Measurements from ENCODE around the gene TCF7L2.
"Not testable (repeated sequence)": the region's sequence is repeated elsewhere in the genome, so short reads cannot be mapped to it uniquely, and the experiment has no call there.

The TCF7L2 gene

DNA sequence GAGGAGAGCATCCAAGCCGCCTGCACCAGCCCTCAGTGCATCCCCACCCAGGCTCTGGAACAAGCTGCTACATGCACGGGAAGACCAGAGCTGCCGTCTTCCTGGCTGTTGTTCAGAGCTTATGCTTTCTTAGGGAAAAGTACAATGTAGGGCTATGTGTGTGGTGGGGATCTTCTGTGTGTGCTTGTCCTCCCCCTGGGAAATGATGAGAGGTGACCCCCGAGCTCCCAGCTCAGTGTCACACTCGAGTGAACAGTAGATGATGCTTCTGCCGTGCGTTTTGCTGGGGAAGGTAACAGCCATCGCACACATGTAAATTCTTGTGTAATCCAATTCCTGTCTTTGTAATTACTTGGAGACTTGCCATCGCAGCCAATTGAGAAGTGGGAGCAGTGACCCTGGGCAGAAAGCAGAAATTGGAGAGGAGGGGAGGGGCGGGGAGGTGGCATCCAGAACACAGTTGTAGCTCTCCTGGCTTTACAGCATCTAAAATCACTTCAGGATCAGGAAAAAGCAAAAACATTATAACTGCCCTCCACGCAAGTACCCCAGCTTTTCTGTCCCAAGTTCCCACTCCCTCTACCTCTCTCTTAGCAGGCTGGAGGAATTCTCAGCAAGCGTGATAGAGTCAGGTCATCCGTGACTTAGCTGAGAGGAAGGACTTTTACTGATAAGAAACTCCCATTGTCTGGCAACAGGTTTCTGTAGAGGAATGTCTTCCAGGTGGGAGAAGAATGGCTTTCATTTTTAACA, 149.6 kb downstream of the TCF7L2 start:
- peak; percentile 27 for DNase-seq

DNA sequence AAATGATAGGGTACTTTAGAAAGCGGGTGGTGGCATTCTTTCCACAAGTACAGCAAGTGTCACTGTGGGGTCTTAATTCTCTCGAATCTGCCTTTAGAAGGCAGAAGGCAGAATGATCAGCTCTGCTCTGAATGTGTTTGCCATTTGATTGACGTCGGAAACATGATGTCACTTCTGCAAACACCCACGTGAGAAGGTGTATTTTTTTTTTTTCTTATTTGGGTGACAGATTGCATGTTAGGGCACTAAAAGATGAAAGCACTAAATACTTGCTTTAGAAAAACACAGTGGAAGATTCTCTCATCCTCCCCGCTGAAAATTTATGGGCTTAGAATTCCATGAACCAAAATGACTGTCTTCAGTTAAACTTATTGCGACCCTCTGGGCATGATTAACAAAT, 150.2 kb downstream of the TCF7L2 start:
- DNase-seq, result no peak

DNA sequence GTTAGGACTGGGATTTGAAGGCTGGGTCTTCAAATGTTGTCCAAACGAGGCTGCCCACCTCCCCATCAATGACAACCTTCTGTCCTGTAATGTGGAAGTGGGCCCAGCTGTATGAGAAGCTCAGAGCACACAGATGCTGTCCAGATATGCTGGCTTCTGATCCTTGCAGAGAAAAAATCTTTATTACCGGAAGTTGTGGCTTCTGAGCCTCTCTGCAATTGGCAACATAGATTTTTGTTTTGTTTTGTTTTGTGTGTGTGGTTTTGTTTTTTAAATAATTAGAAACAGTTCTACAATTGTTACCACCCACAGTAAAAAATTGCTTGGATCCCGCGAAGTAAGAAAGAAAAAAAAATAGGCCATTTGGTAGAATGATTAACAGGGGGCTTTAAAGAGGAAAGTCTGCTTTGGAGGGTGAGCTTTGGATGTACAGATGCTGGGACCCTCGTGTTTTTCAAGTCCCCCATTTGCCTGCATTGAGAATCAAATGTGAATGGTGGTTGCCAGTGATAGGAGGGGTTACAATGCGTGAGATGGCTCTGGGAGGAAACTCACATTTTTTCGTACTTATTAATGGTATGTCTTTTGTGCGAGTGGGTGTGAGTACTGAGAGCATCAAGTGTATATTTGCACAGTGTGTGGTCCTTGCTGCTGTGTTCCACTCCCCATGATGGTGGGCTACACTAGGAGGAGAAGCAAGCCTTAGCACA, 153.2 kb downstream of the TCF7L2 start:
- DNase-seq, result no peak

DNA sequence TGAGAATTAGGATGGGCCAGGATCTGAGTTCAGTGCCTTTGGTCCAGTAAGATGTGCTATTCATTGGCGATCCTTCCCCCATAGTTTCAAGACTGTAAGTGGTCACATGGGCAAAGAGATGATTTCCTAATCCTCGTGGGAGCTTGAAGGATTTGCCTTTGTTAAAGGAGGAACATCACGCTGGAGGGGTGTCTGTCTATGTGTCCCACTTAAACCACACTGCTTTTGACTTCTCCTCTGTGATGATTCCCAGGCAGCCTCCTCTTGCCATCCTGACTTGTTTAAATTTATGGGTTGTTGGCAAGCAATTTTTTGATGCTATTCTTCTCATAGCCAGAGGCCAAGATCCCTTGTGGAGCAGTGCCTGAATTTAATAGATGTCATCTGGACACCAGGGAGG, 154.0 kb downstream of the TCF7L2 start:
- DNase-seq, result no peak

DNA sequence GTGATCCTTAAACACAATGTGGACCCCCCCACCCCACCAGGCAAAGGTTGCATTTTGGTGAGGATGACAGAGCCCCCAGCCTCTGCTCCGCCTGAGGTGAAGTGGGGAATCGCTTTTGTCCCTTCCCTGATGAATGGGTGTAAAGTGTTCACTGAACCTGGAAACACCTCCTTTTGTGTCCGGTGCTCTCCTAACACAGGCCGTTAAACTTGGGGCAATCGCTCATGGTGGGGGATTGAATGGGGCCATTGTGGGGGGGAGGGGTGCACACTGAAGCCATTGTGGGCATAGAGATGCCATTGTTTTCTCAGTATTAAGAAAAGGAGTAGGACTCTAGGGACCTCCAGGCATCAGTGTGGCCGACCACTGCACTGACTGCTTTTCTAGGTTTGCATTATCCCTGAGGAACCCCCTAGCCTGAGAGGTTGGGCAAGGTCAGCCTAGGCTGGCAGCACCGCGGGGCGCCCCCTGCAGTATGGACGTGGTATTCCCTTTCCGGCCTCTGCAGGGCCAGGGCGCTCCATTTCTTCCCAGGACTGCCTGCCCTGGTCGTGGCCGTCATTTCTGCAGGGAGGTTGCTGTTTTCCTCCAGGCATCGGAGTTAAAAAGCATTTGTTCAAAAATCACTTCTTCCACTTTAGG, 158.3 kb downstream of the TCF7L2 start:
- DNase-seq, result peak; percentile 50

DNA sequence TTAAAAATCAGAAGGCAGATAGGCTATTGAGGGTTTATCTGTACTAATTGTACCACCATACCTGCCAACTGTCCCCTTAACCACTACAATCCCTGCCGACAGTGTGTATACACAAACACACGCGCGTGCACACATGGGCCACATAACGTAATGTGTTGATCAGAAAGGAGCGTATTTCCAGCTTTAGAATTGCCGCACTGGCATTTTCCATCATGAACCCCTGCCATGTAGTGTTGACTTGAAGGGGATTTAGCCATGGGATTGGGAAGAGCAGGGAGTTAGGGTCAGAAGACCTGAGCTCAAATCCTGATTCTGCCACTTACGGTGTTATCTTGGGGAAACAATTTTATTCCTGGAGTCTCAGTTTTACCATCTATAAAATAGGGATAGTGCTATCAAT, 158.9 kb downstream of the TCF7L2 start:
- no peak for DNase-seq

DNA sequence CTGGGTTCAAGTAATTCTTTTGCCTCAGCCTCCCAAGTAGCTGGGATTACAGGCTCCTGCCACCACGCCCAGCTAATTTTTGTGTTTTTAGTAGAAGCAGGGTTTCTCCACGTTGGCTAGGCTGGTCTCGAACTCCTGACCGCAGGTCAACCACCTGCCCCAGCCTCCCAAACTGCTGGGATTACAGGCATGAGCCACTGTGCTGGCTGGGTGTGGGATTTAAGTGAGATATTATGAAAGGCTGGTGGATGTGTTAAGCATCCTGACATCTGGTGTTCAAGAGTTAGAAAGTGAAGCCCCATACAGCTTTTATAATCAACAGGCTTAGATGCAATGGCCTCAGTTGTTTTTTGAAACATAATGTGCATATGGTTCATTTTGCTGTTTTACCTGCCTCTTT, 159.4 kb downstream of the TCF7L2 start:
- not testable (repeated sequence) for DNase-seq

DNA sequence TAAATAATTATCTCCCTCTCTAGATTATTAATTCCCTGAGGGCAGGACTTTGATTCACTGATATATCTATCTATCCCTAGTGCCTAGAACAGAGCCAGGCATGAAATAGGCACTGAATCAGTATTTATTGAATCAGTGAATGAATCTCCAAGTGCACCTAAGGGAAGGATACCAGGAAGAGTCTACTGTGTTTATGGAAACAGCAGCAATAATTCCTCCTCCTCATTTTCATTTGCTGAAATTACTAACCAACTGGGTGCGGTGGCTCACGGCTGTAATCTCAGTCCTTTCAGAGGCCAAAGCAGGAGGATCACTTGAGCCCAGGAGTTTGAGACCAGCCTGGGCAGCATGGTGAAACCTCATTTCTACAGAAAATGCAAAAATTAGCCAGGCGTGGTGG, 161.2 kb downstream of the TCF7L2 start:
- no peak for DNase-seq

DNA sequence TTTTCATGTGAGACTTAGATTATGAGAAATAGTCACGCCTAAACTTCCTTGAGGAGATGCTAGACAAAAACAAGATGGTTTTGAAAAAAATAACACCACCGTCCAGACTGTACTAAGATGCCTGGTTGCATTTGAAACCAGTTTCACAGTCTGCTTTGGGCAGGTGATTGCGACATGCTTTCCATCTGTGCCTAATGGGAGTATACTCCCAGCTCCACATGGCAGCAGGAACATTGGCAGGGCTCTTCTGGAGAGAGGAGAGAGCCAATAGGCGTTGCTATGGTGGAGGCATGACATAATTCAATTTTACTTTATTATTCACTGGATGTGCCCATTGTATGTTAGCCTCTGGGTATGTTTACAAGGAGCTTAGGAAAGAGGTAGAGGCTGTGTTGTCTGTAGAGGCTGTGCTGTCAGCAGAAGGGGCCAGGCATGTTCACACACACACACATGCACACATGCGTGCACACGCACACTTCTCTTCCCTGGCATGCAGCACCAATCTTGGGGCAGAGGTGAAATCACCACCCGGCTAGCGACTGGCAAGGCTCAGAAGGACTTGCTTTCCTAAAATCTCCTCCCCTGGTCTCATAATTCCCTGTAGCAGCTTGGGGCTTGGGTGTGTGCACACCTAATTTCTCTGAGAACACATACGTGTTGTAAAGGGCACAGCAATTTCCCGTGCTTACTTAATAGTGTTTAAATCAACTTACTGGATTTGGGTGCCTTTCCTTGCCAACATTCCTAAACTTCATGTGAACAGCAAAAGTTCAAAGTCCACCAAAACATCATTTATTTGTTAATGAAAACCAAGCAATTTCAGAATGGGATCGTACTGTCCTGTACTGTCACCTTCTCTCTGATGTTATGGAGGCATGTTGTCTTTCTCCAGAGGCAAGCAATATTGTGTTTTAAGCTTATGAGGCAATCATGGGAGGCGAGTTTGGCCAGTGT, 162.1 kb downstream of the TCF7L2 start:
- no peak for DNase-seq

DNA sequence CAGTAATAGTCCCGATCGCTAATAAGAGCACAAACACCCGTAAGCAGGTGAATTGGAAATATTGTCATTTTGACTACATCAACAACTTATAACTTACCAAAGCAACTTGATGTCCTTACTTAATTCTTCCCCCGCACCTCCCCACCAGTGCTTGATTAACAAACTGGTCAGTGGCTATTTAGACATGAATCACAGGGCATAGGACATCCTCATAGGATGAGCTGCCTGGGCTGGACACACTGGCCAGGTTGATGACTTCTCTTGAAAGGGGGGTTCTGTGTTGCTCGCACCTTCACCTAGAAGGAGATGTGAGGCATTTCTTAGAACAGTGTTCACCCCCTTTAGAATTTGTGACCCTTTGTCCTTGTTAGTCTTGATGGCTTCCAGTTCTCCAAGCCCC, 163.2 kb downstream of the TCF7L2 start:
- no peak for DNase-seq

DNA sequence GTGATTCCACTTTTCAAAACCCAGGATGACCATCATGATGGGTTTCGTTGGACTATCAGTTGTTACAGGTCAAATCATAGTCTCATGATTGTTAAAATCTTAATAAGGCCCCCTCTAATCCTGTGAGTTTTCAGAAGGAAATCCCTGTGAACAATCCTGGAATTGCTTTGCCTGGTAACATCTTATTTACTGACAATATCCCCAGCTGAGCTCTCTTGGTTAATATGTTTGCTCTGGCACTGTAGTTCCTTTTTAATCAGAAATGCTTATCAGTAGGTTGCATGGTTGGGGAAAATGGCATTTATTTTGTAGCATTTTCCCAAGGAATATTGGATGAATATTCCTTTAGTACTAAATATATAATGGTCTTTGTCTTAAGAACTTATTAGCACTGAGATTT, 163.9 kb downstream of the TCF7L2 start:
- no peak for DNase-seq

DNA sequence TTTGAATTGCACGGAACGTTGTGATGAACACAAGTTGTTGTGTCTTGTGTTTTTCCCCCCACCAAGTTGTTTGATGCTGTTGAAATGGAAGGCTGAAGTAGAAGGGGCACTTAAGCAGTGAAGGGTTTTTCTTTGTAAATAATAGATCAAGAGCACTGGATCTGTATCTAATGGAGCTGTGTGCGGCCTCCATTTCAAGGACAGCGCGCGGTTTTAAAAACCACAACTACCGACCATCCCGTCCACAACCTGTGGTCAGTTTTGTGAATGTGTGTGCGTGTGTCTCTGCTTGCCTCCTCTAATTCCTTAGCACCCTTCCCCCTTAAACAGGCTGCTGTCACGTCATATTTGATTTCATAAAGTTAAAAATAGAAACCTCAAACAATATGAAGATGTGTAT, 165.5 kb downstream of the TCF7L2 start:
- no peak for DNase-seq

DNA sequence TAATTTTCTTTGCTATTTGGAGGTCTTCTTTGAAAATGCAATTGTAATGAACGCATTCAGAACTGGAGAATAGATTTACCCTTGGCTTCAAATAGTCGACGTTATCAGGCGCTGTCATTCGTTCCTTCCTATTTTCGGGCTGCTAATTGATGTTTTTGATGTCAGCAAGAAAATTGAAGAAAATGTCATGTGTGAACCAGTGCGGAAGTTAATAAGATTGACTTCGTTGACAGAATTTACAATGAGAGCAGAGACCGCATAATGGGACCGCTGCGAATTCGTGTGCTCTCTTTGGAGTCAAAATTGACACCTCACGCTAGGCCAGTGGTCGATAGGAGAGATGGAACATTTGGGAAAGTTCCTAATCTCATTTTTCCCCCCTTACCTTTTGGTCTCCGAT, 168.8 kb downstream of the TCF7L2 start:
- no peak for DNase-seq

DNA sequence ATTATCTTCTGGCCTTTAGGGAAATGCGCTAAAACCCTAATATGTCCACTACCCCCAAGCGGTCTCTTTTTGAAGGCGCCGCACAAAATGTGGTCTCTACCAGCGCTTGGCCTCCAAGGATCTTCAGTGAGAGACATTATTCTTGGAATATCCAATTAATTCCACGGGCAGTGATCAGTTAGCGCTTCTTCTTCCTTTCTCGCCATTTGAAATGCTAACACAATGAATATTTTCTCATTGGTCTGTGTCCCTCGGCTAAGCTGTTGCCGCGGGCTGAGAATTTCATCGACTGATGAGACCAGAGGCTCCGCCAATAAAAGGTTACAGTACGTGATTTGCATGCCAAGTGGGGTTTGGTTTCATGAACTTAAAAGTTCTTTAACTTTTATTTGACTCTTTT, 169.8 kb downstream of the TCF7L2 start:
- no peak for DNase-seq

DNA sequence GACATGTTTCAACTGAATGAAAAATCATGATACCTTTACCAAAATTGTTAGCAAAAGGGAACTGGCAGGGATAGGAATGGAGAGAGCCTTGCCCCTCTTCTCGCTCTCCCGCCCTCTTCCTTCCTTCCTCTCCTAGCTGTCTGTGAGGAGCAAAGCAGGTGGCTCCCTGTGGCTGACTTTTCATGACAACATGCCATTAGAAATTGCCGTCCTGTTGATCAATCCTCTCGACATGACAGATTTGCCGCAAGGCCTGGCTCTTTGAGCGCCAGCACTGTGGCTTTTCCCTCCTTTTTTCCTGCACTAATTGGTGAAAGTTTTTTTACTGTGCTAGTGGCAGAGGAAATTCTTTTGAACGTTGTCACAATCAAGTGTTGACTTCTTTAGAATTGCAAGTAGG, 171.1 kb downstream of the TCF7L2 start:
- DNase-seq, result no peak

DNA sequence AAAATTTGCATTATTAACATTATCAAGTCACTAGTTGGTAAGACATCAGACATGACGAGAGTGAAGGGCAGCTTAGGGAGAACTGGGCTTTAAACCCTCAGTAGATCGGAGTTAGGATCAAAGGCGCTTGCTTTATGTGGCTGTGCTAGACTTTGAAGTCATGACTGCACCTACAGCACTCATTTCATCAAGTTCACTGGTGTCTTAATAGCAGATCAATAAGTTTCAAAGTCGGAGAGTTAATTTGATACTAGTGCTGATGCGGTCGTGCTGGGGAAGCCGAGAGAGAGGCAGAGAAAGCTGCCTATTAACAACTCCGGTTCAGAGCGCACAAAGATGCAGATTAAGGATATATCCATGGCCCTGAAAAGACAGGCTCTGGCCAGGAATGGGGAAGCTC, 172.9 kb downstream of the TCF7L2 start:
- DNase-seq, result no peak

DNA sequence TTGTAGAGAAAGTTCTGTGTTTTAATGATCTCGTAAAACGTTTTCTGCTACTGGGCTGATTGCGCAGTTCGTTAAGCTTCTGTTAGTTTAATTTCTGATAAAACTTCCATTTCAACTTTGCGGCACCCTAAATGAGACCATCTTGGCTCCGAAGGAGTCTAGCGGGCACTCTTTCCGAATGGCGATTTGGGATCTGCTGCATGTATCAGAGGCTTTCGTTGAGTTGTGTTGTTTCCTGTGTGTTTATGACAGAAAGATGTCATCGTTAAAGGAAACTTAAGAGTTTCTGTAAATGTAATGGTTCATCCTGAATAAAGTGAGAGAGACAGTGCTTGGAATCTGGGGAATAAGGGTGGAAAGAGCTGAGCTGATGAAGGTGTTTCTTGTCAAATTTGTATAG, 174.7 kb downstream of the TCF7L2 start:
- DNase-seq, result no peak

DNA sequence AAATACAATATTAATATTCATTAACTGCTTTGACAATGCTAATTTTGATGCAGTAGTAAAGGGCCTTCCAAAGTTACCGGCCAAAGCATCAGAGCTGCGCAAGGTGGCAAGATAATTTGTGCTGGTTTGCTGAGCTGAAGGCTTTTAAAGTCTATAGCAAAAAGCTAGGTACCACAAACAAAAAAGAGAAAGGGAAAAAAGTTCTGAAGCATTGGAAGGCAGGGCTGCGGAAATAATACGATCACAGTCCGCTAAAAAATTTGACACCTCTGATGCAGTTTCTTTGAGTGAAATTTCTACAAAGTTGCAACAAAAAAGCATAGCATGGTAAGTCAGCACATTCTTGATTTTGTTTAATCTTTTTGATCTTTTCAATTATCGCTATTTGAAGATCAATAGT, 175.6 kb downstream of the TCF7L2 start:
- DNase-seq, result no peak

DNA sequence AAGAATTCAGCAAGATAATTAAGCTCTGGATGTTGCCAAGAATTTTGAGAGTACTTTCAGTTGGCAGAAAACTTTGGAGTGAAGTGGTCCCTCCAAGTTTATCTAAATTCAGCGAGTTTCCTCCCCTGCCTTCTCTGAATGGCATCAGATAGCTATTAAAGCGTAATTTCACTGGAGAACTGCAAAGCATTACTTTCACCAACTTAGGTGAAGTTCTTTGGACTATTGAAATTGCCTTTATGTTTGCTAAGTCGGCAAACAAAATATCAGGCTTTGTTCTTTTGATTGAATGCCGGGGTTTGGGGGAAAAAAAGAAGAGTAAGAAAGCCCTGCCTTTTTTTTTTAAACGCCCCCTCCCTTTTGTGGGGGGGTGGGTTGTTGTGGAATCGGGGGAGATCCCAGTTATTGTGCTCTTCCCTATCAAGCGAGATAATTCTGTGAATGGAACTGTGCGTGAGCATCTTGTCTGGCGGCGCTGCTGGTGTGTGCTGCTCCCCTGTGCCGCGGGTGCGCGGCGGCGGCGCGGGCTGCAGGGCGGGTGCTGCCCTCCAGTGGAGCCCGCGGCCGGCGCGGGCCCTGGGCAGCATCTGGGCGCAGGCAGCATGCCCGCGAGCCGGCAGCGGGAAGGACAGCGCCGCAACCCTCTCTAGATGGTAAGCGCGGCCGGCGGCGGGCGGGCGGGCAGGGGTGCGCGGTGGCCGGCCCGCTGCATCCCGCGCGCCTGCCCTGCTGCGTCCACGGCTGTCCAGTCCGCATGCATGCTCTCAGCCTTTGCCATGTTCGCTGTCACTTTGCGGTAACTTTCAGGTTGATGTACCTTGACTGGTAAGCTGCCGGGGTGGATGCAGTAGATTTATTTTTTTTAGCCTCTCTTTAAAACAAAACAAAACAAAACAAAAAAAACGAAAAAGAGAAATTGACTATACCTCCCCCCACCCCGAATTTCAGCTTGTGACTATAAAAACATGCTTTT, 176.5 kb downstream of the TCF7L2 start:
- peak; percentile 31 for DNase-seq

DNA sequence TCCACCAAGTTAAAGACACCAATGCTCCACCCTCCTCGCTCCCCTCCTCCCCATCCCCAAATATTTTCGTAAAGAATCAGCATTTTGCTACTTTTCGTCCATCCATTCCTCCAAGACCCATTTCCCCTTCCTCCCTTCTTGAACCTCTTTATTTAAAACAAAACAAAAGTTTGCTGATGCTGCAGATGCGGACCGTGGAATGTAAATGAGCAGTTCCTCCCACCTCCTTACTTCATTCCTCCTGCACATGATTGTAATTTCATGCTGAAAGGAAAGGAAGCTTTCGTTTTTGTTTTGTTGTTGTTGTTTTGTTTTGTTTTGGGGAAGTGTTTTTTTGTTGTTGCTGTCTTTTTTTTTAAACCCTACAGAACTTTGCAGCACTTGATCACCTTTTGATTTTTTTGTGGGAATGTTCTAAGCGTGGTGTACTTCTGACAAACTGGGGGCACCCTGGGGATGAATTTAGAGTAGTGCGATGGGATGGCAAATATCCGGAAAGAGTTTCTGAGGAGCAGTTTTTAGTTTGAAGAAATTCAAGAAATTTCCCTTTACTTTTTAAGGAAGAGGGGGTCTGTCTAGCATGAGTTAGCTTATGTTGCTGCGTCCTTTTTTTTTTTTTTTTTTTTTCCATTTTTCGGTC, 177.3 kb downstream of the TCF7L2 start:
- DNase-seq, result no peak

DNA sequence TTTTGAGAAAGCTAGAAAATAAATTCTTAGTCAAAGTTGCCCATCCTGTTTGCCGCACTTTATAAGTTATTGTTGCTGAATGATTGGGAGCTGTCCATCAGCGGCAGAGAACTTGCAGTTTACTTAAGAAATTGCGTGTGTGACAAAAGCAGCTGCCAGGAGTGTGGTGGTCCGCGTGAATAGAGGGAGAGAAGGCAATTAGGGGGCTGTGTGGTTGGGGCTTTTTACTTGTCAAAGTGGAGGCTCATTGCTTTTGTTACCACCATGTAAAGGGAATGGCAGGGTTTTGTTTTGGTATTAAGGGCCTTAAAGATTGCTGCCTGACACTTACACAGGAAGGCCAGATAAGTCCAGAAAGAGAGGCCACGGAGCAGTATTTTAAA, 177.8 kb downstream of the TCF7L2 start:
- DNase-seq, result no peak

Measured in NCI-H748 treated with DMSO at 0.1 percent for 48 hours (cell line).